Measurements from ENCODE around the gene LAP3. TPM values are rescaled to one million over a fixed set of nuclear protein-coding genes. Genes with fewer than 3 reads are reported as not detected.

LAP3 gene
- total and polyA plus RNA-seq, 10 donors, result 47.0 to 135 (median 96.0) TPM

DNA sequence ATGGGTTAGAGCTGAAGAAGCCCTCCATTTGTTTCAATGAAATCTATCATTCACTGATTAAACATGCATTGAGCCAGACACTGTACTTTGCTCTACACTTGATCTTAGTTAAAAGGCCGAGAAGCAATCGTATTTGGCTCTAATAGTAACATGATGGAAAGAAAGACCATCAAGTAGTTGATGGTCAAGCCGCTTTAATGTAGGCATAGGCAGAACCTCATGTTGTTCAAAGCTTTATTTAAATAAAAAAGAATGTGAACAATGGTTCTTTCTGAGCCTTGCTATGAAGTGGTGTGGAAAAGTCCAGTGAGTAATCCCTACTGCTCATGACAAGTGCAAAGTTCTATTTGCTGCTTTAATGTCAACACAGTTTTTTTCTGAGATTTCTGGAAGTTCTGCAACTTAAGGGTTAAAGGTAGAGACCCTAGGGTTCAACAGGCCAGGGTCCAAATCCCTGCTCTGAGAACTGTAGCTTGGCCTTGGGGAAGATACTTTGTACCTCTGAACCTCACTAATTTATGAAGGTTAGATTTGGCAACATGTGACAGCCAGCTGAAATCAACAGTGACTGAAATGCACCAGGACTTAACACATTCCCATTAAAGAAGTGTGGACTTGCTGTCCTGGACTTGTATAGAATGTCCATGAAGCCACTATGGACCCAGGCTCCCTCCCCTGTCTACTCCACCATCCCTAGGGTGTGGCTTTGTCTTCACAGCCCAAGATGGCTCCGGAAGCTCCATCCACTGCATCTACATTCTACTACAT, 17.9 kb upstream of the LAP3 start:
- DNase-seq, result no peak
- no peak overlapping the region for H3K27ac ChIP-seq
- TF ChIP-seq, protein P1, sequence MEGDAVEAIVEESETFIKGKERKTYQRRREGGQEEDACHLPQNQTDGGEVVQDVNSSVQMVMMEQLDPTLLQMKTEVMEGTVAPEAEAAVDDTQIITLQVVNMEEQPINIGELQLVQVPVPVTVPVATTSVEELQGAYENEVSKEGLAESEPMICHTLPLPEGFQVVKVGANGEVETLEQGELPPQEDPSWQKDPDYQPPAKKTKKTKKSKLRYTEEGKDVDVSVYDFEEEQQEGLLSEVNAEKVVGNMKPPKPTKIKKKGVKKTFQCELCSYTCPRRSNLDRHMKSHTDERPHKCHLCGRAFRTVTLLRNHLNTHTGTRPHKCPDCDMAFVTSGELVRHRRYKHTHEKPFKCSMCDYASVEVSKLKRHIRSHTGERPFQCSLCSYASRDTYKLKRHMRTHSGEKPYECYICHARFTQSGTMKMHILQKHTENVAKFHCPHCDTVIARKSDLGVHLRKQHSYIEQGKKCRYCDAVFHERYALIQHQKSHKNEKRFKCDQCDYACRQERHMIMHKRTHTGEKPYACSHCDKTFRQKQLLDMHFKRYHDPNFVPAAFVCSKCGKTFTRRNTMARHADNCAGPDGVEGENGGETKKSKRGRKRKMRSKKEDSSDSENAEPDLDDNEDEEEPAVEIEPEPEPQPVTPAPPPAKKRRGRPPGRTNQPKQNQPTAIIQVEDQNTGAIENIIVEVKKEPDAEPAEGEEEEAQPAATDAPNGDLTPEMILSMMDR (IDR thresholded peaks at IDR 0.05 in 8 of 11, conservative IDR thresholded peaks at IDR 0.05 in 3 of 11), result no peak
- no peak for TF ChIP-seq POLR2A (IDR thresholded peaks at IDR 0.05)
- TF ChIP-seq POLR2AphosphoS5 (IDR thresholded peaks at IDR 0.05), result no peak
- H3K4me3 ChIP-seq, result no peak overlapping the region
- 88 to 94% (median 93%) methylated on average over 4 of the region's 4 CpGs for WGBS, 5 donors
- H3K9me3 ChIP-seq, result no peaks in the 10 kb centered on the region
- H3K36me3 ChIP-seq, result no peaks in the 10 kb centered on the region
- H3K4me1 ChIP-seq, result no peaks in the 10 kb centered on the region
- intact Hi-C loops (cut with DNase I; ENCODE audit: low total_unique reads), result no loop called here
- H3K27me3 ChIP-seq (replicated peaks in 1 of 7), result peaks cover 0 to 4% (median 0%) of the 10 kb centered on the region in 7 donors

DNA sequence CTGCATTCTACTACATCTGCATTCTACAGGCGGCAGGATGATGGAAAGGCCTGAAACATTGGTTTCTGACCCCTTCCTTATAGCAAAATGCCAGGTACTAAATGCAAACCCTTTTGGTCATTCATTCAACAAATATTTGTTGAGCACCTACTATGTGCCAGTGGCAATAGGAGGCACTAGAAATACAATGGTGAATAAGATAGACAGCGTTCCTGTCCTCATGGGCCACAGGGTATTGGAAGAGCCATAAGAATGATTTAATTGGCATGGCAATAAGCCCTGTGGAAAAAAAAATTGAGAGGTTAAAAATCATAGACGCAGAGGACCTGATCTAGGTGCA, 17.3 kb upstream of the LAP3 start:
- no peak overlapping the region for H3K4me3 ChIP-seq
- no peaks in the 10 kb centered on the region for H3K9me3 ChIP-seq
- WGBS, 5 donors, result 89 to 95% (median 92%) methylated on average over 3 of the region's 3 CpGs
- no peak overlapping the region for H3K27ac ChIP-seq
- intact Hi-C loops (cut with DNase I; ENCODE audit: low total_unique reads), result no loop called here
- no peaks in the 10 kb centered on the region for H3K36me3 ChIP-seq
- no peak for DNase-seq
- no peaks in the 10 kb centered on the region for H3K4me1 ChIP-seq
- H3K27me3 ChIP-seq (replicated peaks in 1 of 7), result peaks cover 0 to 4% (median 0%) of the 10 kb centered on the region in 7 donors
- no peak for TF ChIP-seq POLR2A (IDR thresholded peaks at IDR 0.05)
- no peak for TF ChIP-seq POLR2AphosphoS5 (IDR thresholded peaks at IDR 0.05)
- TF ChIP-seq, protein P1 (IDR thresholded peaks at IDR 0.05 in 8 of 11, conservative IDR thresholded peaks at IDR 0.05 in 3 of 11), result no peak

DNA sequence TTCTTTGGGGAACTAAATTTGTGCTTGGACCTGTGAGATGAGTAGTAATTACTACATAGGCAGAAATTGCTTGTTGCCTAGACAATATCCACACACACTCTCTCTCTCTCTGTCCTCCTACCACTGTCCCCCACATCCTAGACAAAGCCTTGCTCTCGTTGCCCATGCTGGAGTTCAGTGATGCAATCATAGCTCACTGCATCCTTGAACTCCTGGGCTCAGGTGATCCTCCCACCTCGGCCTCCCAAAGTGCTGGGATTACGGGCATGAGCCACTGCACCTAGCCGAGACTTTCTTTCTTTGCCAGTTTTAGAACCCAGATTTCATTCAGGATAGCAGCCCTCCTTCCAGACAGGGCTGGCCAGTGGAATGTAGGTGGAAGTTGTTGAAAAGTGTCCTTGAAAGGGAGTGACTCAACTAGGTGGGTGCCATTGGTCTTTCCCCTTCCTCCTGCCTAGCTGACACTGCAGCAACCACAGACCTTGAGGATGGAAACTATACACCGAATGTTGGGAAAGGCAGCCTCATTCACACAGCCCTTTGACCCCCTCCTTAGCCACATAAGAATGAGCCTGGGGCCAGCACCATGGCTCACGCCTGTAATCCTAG, 16.8 kb upstream of the LAP3 start:
- no peak overlapping the region for H3K4me3 ChIP-seq
- TF ChIP-seq POLR2AphosphoS5 (IDR thresholded peaks at IDR 0.05) (no peak), POLR2A (IDR thresholded peaks at IDR 0.05) (no peak)
- TF ChIP-seq, protein P1 (IDR thresholded peaks at IDR 0.05 in 8 of 11, conservative IDR thresholded peaks at IDR 0.05 in 3 of 11), result no peak
- H3K27ac ChIP-seq, result no peak overlapping the region
- intact Hi-C loops (cut with DNase I; ENCODE audit: low total_unique reads), result no loop called here
- H3K9me3 ChIP-seq, result no peaks in the 10 kb centered on the region
- no peak for DNase-seq
- peaks cover 0 to 4% (median 0%) of the 10 kb centered on the region in 7 donors for H3K27me3 ChIP-seq (replicated peaks in 1 of 7)
- H3K4me1 ChIP-seq, result no peaks in the 10 kb centered on the region
- H3K36me3 ChIP-seq, result no peaks in the 10 kb centered on the region
- 74 to 86% (median 81%) methylated on average over 6 of the region's 6 CpGs for WGBS, 5 donors

DNA sequence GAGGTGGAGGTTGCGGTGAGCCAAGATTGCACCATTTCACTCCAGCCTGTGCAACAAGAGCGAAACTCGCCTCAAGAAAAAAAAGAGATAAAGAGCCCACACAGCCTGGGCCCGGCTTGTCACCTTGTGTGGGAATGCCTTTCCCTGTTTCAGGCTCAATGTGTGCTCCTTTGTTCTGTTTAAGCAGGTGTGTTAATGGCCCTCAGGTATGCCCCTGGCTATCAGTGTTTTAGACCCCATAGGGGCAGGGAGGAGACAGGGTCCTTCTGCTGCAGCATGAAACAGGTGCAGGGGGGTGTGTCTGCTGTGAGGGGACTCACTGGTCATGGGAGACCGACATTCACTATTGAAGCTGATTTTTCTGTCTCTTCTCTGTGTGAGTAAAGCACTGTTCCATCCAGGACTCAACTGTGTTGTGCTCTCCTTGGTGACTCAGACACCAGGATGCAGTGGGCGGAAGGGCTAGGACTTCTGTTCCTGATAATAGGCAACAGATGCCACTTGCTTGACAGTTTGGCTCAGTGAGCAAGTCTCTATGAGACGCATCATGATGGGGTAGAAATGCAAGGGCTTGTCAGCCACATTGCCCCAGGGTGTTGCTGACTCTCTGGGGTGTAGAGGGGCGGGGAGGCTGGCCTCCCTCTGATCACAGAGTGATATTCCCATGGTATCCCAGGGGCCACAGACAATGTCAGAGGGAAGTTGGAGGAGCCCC, 15.6 kb upstream of the LAP3 start:
- TF ChIP-seq POLR2AphosphoS5 (IDR thresholded peaks at IDR 0.05), result no peak
- no peaks in the 10 kb centered on the region for H3K4me1 ChIP-seq
- WGBS, 5 donors, result 82 to 94% (median 90%) methylated on average over 6 to 8 of the region's 8 CpGs
- H3K4me3 ChIP-seq, result no peak overlapping the region
- no peaks in the 10 kb centered on the region for H3K27me3 ChIP-seq (replicated peaks in 1 of 7)
- DNase-seq, result no peak
- H3K36me3 ChIP-seq, result no peaks in the 10 kb centered on the region
- no peaks in the 10 kb centered on the region for H3K9me3 ChIP-seq
- H3K27ac ChIP-seq, result no peak overlapping the region
- intact Hi-C loops (cut with DNase I; ENCODE audit: low total_unique reads), result no loop called here

Measured in spleen (tissue), 11 donors.